ENCODE results near the gene CLEC1A.

Gene CLEC1A

GRCh38 chr12:10101042-10101579 lies 2.3 kb upstream of the CLEC1A start:
- no peak for DNase-seq (ENCODE audit: low spot score)

DNA sequence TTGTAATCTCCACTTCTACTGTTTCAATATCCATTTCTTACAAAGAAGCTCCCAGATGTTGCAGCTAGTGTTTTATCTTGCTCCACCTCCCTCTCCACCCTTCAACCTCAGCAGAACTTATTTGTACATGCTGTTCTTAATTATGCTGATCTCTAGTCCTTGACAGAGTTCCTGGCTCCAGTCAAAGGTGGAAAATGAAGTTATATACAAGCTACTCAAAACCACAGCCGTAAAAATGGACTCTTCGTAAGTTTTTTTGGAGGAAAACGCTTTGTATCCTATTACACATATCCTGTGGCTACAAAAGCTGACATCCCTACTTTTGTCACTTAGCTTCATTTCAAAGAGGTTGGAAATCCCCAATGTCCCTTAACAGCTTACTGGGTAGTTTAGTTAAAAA lies 1.3 kb downstream of the CLEC1A start:
- no peak for DNase-seq (ENCODE audit: low spot score)

DNA sequence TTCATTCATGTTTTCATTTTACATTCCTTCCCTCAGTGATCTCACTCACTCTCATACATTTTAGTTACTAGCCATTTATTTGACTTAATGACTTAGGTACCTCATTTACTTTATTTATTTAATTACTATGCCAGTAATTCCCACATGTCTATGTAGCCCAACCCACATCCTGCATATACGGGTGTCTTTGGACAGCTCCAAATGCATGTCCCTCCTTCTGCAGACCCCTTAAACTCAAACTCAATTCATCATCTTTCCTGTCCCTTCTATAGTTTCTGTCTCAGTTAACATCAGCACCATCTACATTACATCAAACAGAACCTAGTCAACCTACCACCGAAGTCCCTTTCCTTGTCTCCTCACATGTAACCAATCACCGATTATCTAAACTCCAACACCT lies 2.8 kb downstream of the CLEC1A start:
- no peak for DNase-seq (ENCODE audit: low spot score)

DNA sequence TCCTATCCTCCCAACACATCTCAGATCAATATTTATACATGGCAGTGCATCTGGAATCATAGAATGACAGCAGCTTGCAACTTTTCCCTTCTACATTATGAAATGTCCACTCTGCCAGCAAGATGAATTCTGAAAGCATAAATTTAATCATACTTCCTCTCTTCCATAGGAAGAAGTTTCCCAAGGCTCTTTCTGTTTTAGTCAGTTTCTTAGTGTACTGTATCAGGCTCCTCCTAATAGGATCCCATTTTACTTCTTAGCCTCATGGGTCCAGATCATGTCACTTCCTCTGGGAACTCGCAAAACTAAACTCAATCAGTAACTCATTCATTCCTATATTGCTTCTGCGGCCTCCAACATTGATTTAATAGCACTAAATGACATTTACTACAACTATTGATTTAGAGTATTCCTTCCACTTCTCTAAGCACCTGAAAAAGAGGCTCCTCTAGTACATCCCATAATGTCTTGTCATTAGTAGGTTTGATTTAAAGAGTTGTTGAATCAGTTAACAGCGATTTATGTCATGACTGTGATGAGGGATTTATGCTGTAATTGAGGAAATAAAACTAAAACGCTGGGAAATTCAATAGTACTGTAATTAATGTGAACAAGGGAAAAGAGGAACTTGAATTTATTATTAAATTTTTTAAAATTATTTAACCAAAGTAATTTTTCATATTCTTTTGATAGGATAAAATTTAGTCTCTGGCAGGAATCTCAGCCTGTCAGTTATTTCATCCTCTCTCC lies 4.0 kb downstream of the CLEC1A start:
- no peak for DNase-seq (ENCODE audit: low spot score)

- no peak for DNase-seq (ENCODE audit: low spot score)
These were observed 9.6 kb downstream of the CLEC1A start for GRCh38 chr12:10088955-10089900.

DNA sequence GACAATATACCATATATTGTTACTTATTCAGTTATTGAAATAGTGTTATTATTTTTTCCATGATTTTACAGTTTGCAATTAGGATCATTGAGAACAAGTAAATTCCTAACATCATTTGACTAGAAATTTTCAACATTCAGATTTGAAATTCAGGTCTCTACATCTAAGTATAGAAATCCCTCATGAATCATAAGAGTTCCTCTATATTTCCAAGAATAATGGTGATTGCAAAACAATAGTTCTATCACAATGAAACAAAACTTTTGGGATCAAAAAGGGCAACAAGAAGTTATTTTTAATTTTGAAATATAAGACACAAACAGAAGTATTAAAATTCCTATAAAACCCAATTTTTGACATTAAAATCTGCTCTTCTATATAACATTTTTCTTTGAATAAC lies 10.8 kb downstream of the CLEC1A start:
- no peak for DNase-seq (ENCODE audit: low spot score)

- no peak for DNase-seq (ENCODE audit: low spot score)
These were observed 12.4 kb downstream of the CLEC1A start for GRCh38 chr12:10086387-10086786.

DNA sequence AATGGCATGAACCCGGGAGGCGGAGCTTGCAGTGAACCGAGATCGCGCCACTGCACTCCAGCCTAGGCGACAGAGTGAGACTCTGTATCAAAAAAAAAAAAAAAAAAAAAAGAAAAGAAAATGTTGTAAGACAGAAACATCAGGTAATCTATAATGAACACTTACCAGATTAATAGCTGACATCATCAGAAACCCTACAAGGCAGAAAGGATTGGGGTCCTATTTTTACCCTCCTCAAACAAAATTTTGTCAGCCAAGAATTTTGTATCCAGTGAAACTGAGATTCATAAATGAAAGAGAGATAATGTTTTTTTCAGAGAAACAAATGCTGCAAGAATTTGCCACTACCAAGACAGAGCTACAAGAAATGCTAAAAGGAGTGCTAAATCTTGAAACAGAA lies 14.1 kb downstream of the CLEC1A start:
- DNase-seq (ENCODE audit: low spot score), result no peak

DNA sequence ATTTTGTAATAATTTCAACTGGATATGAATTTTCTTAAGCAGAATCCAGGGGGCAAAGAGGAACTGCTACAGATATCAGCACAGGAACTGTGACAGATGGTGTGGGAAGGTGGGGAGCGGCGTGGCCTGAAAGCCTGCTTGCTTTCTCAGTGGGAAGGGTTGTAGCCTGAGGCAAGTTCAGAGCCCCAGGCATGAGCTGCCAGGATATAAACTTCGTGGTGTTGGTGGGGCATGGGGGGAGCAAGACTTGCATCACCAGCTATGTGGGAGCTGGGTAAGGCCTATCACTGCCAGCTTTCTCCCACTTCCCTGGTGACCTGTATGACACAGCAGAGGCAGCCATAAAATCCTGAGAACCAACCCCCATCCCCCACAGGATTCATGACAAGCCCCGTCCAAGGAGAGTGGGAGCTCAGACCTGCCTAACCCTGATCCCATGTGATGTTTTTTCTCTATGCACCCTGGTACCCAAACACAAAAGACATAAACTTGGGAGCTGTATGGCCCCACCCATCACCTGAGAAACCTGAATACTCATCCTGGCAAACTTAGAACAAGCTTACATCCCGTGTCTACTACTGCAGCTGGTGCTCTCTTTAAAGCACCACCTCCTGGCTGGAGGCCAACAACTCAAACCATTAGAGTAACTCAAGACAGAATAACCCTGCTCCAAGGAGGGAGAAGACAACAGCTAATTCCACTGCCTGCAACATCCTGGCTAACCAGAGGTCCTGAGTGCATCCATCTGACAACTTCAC lies 16.5 kb downstream of the CLEC1A start:
- DNase-seq (ENCODE audit: low spot score), result no peak

- DNase-seq (ENCODE audit: low spot score), result no peak
These were observed 23.3 kb downstream of the CLEC1A start for GRCh38 chr12:10075451-10075850.

- no peak for DNase-seq (ENCODE audit: low spot score)
These were observed 25.5 kb downstream of the CLEC1A start for GRCh38 chr12:10073261-10073660.

DNA sequence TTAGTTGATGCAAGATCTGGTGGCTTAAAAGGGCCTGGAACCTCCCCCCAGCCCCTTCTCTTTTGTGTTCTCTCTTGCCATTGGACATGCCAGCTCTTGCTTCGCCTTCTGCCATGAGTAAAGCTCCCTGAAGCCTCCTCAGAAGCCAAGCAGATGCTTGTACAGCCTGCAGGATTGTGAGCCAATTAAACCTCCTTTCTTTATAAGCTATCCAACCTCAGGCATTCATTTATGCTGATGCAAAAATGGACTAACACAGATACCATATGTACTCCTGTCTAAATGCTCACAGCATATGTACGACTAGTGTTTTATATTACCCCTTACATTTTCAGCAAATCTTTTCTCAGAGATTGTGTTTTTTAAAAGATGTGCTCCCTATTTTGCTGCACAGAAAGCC lies 26.7 kb downstream of the CLEC1A start:
- DNase-seq (ENCODE audit: low spot score), result no peak

GRCh38 chr12:10070380-10070779 lies 28.4 kb downstream of the CLEC1A start:
- no peak for DNase-seq (ENCODE audit: low spot score)

DNA sequence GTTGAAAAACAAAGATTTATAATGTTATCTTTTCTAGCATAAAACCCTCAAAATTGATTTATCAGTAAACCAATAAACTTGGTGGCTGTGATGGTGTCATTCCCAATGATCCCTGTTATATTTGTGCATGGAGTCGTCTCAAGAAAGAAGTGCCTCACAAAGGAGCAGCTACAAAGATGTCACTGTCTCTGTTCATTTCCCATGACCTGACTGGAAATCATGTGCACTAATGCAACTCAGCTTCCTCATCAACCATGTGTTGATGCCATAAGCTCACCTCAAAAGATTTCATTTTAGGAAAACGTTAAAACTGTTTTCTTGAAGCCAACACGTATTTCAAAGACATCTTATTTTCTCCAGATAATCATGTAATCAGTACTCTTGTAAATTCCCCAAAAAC lies 28.8 kb downstream of the CLEC1A start:
- DNase-seq (ENCODE audit: low spot score), result no peak

- DNase-seq (ENCODE audit: low spot score), result no peak
These were observed 29.7 kb downstream of the CLEC1A start for GRCh38 chr12:10069099-10069498.

DNA sequence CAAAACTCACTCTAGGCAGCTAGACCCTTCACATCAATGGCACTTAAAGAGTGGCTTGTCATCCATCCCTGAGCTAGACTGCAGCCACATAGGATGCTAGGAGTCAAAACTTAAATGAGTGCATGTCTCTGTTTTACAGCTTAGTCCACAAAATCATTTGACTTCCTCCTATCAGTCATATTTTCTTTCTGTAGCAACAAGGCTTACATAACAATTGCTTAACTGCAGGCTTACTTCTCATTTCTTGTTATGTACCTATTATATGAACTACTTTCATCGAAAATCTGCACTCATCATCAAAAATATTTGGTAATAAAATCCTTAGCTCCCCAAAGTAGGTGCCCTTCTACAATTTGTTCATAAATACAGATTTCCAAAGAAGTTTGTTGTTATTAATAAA lies 30.1 kb downstream of the CLEC1A start:
- no peak for DNase-seq (ENCODE audit: low spot score)

- no peak for DNase-seq (ENCODE audit: low spot score)
These were observed 30.8 kb downstream of the CLEC1A start for GRCh38 chr12:10067942-10068341.

GRCh38 chr12:10067264-10067663 lies 31.5 kb downstream of the CLEC1A start:
- DNase-seq (ENCODE audit: low spot score), result no peak

DNA sequence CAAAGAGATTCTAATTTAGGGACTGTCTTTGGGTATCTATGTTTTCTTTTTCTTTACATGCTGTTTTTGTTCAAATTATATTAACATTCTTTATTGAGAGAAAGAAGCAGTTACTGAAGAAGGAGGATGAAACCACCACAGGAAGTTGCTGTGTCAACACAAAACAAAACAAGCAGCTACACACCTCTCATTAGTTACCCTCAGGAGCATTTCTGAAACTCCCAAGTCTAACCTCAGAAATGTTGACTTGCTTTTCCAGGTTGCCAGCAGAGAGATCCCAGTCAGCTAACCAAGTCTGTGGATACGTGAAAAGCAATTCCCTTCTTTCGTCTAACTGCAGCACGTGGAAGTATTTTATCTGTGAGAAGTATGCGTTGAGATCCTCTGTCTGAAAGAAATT lies 33.5 kb downstream of the CLEC1A start:
- no peak for DNase-seq (ENCODE audit: low spot score)

- DNase-seq (ENCODE audit: low spot score), result no peak
These were observed 40.4 kb downstream of the CLEC1A start for GRCh38 chr12:10058387-10058786.

GRCh38 chr12:10052193-10052913 lies 46.4 kb downstream of the CLEC1A start:
- no peak for DNase-seq (ENCODE audit: low spot score)

DNA sequence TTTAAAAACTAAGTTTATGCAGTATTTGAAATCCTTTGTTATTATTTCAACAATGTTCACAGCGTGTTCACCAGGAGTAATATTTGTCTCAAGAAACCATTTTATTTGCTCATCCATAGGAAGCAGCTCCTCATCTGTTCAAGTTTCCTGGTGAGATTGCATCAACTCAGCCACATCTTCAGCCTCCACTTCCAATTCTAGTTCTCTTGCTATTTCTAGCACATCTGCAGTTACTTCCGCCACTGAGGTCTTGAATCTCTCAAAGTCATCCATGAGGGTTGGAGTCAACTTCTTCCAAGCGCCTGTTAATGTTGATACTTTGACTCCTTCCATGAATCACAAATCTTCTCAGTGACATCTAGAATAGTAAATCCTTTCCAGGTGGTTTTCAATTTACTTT lies 50.3 kb downstream of the CLEC1A start:
- no peak for DNase-seq (ENCODE audit: low spot score)

Data from putamen (tissue), 1 donor.